ENCODE data around the gene MEA1.

GRCh38 chr6:42970871-42971612 lies 42.7 kb downstream of the MEA1 start:
- TF ChIP-seq CTCF (IDR thresholded peaks at IDR 0.05; ENCODE audit: low read depth, low read length): no peak
- no peak for TF ChIP-seq EZH2phosphoT487 (IDR thresholded peaks at IDR 0.05; ENCODE audit: low read depth)
